ENCODE data around the gene TSTD2.

DNA sequence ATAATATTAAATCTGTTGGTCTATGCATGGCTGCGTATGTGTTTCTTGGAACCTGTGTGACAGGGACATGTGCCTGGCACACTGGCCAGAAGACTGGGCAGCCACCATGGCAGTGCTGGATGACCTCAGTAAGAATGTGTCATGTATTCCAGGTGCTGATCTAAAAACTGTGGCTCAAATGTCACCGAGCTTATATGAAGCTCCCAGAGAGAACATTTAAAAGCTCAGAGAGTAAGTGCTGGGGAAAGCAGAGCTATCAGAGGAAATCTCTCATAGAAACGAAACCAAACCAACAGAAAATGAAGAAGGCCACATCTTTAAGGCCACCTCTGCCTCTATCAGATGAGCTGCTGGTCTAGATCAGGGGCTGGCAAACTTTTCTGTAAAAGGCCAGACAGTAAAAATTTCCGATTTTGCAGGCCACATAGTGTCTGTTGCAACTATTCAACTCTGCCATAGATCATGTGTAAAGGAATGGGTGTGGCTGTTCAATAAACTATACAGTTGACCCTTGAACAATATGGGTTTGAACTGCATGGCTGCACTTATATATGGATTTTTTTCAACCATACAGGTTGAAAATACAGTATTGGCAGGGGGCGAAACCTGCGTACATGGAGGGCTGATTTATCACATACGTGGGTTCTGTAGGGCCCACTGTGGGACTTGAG, 31.8 kb downstream of the TSTD2 start:
- TF ChIP-seq POLR2A (IDR thresholded peaks at IDR 0.05; ENCODE audit: low read depth, low read length) (no peak), POLR2AphosphoS5 (IDR thresholded peaks at IDR 0.05; ENCODE audit: low read depth, low read length) (no peak), TAF1 (IDR thresholded peaks at IDR 0.05; ENCODE audit: borderline replicate concordance, low read depth, low read length) (no peak)
